Activated T-cell treated with anti-CD3 and anti-CD28 coated beads for 24 hours (primary cell): Measurements from ENCODE around the gene KRT4.
"Not testable (repeated sequence)": the region's sequence is repeated elsewhere in the genome, so short reads cannot be mapped to it uniquely, and the experiment has no call there.

Experiments
- DNase-seq: peaks from one replicate; pipeline ENCODE4 v3.0.0-alpha.2; 2020; ENCODE audit warnings: low read depth

Gene KRT4

DNA sequence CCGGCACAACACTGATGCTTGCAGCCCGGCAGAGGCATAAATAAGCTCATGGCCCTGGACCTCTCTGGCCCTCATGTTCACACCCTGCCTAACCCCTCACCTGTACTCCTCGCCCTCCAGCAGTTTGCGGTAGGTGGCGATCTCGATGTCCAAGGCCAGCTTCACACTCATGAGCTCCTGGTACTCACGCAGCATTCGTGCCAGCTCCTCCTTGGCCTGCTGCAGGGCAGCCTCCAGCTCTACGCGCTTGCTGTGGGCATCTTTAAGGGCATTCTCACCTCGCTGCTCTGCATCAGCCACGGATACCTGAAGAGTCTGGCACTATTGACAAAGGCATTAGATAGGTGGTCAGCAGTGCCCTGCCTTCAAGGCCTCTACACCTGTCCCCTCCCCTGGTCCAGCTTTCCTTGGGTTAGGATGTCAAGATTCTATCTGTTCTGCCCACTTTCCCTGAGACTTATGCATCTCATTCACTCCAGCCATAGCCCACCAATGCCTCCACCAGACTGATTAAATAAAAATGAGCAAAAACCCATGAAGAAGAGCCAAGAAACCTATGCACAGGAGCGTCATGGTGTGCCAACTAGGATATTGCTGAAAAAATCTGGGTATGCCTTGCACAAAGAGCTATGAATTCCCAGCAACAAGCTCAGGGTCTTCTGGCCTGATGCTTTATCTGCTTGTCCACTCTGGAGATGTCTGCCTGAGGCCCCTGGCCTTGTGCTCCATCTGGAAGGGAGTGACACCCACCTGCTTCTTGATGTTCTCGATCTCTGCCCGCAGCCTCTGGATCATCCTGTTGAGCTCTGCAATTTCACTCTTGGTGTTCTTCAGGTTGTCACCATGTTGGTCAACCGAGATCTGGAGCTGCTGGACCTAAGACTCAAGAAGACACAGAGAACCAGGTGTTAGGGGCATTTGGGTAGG is 6.1 kb downstream of the KRT4 start:
- no peak for DNase-seq

DNA sequence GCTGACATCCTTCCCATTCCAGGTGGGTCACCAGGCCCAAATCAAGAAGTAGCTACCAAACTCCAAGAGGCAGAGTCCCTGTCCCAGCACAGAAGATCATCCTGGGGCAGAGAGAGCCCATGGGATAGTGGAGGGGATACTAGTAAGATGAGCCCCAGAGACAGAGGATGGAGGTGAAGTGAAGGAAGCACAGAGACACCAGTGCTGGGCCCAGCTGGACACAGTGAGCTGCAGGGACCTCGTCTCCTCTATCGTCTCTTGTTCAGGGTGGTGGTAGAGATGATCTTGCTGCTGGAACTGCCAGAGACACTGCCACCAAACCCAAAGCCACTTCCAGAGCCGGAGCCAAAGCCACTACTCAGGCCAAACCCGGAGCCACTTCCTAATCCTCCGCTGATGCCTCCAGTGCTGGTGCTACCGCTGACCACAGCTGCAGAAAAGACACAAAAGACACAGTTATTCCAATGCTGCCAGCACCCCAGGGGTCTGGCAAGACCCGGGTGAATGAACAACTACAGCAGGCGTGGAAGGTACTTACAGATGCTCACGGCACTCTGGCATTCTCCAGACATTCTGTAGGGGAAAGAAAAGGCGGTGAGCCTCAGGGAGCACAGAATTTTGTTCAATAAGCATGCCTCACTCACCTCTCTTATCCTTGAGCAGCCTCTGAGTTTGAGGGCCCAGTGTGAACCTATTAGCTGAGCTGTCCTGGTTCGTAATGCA is 6.9 kb downstream of the KRT4 start:
- DNase-seq, result no peak

DNA sequence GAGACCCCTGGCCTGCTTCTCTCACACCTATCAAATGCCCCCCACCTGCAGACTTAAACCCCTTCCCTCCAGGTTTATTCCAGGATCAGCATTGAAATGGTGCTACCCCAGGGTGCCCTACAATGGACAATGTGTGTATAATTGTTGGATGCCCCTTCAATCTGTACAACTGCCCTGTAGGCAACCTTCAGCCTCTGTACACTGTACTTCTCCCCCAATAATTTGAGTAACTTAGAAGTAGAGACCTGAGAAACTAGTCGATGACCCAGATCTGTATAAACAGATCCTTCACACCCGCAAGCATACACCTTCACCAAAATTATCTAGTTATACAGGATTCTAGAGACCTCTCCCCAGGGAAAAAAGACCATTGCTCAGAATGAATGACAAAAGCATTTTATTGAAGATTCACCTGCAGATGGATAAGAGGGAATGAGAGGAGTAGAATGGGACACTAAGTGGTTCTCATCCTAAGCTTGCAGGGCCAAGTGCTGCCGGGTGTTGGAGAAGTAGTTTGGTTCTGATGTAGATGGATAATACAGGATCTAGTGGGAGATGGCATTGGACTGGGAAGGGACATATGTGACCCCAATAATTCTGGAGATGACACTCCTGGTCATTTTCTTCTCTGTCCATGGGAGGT is 7.6 kb downstream of the KRT4 start:
- no peak for DNase-seq

DNA sequence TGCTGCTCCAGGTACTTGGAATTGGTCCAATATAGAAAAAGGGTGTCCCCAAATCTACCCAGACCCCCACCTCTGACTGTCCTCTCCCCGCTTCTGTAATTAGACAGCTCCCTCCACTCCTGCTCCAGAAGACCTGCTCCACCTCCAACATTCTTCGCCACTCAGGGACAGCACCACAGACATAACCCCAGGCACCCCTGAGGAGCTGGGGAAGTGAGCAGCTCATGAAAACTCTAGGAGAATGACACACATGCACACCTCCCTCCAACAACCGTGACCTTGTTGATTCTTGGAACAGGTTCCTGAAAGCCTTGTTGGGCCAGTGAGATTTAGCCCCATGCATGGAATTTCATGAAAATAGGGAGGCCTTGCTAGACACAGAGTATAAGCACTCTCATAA is 8.2 kb downstream of the KRT4 start:
- DNase-seq, result no peak

DNA sequence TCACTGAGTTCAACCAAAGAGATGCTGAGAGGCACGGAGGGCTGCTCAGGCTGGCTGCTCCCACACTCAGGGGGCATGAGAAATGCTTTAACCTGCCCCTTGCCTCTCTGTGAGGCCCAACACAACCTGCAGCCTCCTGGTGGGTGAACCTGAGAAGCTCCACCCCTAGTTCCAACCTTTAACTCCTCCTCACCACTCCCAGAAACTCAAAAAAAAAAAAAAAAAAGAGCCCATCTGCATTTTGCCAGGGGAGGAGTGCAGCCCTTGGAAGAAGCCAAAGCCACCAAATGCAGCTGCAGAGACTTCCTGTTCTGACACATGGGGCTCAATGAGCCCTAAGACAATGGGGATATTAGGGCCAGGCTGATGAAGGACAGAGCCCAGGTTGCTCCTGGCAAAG is 8.9 kb downstream of the KRT4 start:
- no peak for DNase-seq

DNA sequence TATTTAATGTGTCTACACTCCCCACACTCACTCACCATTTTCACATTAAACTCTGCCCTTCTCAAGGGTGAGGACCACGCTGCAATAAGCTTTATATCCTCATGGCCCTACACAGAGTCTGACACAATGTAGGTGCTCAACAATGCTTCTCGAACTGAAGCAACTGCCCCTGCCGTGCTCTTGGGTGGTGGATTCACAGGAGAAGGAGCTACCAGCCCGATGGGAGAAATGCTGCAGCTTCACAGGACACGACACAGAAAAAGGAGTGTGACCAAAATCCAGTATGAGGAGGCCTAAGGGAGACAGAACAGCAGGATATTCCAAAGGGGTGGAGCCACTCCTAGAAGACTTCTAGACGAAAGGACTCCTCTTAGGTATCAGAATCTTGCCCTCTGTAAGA is 11.5 kb downstream of the KRT4 start:
- no peak for DNase-seq

DNA sequence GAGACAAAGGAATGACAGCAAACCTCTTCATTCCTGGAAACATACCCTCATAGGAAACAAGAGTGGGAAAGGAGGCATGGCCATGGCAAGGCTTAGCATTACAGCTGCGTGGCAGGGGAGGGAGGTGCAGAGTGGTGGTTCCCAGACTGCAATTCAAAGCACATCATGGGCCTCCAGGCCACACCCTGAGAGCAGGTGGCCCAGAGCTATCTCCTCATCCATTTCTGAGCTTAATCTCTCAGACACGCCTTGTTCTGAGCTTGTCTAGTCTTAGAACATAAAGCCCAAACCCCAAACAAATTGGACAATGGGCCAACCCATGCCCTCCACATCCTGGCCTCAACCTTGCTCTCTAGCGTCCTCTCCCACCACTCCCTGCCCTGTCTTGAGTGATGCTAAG is 12.1 kb downstream of the KRT4 start:
- DNase-seq, result no peak

DNA sequence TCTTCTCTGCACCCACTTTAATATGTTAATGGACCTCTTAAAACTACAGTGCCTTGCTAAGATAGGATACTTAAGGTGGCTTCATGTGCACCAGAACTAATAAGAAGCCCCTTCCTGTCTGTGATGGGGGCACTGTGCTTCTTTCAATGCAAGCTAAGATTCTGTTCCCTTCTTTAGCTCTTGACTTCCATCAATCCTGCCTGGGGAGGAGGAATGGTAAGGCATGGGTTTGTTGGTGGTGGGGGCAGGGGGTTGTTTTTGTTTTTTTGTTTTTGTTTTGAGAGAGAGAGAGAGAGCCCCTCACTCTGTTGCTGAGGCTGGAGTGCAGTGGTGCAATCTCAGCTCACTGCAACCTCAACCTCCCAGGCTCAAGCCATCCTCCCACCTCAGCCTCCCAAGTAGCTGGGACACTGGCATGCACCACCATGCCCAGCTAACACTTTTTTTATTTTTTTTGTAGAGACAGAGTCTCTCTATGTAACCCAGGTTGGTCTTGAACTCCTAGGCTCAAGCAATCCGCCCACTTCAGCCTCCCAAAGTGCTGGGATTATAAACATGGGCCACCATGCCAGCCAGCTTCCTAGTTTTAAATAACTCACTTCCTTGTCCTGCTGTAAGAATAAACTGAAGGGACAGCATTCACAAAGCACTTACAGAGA is 13.5 kb downstream of the KRT4 start:
- no peak for DNase-seq

DNA sequence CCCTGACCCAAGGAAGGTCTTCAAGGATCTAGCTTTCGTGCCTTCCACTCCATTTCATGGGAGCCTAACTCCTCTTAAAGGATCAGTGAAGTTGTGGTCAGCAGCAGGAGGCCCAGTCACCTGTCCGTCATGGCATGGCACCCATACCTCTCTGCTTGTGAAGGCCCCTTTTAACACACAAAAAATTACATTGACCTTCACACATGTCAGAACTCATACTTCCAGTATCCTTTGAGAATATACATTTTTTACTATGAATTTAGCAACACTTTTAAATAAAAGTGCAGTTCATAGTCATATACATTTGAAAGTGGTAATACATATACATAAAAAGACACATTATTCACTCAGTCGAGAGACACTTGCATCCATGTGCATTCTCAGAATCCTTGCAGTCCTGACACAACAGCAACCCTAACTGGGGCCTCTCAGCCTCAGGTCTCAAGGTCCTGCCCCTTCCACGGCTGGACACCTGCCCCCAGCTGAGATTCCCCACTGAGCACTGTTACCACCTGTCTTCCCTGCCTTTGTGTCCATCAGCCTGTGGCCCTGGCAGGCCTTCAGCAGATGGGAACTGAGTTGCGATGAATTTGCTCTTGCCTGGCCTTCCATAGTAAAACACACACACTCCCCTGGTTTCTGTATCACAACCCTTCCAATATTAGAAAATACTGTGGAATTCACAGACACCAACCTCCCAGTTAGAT is 14.3 kb downstream of the KRT4 start:
- DNase-seq, result no peak

DNA sequence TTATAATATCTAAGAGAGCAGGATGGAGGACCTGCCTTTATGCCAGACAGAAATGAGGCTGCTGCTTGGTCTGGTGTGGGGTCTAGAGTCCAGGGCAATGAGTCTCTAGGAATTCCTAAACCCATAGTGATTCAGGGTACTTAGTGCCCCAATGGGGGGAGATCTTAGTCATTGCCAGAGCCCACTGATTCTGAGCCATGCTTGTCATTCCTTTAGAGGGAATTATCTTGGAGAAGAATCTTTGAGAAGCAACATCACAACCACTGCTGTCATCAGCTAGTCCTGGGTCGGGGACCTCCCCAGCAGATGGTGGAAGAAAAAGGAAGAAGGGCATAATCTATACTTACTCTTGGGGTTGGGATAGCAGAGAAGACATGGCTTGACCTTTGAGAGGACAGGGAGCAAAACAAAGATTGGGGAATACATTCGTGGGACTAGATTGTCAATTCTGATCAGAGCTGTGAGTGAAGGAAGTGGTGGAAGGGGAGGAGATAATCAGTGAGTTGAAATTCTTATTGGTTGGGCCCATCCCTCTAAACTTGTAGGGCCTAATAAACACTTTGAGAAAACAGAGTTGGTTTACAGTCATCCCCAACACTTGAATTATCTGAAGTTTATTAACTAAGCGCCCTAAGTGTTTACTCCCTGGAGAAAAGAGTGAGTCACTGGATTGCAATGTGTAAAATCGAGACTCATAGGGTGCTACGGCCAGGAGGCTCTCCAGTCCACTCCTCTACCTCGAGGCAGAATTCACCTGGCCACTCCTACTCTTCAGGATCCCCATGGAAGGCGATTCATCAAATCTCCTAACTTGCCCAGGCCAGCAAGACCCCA is 15.0 kb downstream of the KRT4 start:
- no peak for DNase-seq

DNA sequence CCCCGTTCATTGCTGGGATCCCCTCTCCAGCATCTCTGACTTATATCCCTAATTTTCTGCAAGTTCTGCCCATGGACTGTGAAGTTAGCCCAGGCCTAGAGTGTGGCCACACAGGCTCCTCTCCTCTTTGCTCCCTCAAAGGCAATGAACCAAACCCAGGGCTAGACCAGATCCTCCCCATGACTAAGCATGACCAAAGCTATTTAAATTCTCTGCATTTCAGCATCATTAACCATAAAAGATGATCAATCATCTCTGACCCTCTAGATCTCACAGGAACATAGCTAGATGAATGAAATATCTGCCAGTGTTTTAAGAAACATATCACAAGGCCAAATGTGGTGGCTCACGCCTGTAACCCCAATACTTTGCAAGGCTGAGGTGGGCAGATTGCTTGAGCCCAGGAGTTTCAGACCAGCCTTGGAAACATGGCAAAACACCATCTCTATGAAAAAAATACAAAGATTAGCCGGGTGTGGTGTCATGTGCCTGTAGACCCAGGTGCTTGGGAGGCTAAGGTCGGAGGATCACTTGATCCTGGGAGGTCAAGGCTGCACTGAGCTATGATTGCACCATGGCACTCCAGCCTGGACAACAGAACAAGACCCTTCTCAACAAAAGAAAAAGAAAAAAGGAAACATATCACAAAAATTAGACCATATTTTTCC is 15.8 kb downstream of the KRT4 start:
- no peak for DNase-seq

DNA sequence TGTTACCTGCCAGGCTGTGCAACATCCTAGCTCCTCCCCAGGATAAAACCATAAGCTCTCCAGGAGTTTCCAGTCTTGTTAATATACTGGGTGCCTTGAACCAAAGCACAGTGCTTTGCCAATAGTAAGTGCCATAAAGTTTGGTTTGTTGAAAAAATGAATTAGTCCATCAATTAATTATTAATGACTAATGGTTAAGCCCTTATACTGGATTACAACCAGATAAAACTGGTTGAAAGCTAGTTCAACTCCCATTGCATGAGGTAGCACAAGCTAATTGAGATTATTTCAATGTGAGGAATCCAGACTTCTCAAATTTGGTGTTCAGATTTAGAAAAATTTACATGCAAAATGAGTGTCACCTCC is 16.4 kb downstream of the KRT4 start:
- no peak for DNase-seq

DNA sequence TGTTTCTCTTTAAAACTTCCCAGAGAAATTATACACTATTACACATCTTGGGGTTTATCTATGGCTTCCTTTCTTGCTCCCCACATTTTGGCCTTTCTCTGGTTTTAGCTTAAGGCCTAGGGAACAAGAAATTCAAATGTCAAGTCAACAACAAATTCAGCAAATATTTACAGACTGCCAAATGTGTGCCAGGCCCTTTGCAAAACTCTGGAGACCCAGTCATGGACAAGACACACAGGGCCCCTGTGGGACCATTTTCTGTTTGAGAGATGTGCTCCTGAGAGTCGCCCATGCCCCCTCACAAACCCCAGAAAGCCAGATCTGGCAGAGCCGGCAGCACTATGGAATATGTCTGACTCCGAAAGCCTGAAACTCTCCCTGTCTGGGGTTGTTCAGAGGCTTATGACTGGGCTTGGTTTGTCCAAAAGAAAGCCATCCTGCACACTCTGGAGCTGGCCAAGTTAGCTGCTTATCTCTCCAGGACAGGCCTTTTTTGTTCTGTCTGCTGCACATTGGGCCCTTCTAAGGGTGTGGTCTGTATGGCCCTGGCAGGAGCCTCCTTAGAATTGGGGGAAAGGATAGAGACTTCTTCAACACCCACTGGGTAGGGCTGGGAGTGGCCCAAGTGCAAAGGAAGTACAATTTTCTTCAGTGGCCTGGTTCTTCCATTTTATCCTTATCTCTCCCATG is 16.9 kb downstream of the KRT4 start:
- no peak for DNase-seq

DNA sequence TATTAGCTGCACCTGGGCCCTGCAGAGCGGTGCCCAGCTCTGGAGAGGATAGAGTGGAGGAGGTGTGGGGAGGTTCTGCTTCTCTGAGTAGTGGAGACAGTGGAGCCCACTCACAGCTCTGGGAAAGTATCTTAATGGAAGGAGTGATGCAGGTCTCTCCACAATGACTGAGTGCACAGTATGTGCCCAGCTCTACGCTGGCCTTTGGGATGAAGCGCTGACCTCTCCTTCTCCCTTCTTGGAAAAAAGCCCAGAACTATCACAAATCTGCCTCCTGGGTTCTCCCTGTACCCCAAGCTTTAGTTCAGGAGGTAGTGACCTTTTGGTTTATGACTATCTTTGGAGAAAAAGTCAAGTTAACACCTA is 17.5 kb downstream of the KRT4 start:
- no peak for DNase-seq

DNA sequence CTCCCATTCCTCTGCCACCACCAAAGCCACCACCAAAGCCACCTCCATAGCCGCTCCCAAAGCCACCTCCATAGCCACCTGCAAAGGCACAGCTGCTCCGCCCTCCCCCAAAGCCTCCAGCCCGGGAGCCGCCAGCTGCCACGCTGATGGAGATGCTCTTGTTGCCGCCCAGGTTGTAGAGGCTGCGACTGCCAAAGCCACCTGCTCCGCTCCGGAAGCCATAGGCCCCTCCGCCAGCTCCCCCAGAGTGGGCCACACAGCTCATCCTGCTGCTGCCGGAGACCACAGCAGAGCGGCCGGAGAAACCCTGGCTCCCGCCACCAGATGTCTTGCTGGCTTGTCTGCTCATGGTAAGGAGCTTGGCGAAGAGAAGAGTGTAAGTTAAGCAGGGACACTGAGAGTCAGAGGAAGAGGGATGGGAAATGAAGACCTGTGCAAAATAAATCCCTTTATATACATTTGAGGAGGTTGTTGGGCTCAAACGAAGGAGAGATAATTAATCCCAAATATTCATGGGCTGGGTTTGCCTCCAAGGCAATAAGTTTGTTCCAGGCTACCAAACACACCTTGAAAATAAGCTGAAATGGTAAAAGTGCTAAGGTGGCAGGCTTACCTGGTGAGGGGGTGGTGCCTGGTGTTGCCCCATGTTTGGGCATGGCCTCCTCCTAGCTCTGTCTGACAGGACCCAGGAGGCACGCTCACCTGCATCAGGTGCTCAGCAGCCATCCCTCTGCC is 18.1 kb downstream of the KRT4 start, which contains the start of gene KRT3:
TSS of gene KRT3 (minus strand) at position 424 of the 735 bp plus-strand sequence. CDS start at position 349, 75 bp downstream.
- no peak for DNase-seq

DNA sequence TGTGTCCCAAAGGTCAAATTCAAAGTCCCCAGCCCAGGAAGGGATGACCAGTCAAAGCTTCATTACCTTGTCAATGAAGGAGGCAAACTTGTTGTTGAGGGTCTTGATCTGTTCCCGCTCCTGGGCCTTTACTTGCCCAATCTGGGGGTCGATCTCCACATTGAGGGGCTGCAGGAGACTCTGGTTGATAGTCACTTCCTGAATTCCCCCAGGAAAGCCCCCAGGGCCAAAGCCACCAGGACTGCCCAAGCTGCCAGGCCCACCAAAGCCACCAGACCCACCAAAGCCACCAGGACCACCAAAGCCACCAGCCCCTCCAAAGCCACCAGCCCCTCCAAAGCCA is 18.6 kb downstream of the KRT4 start:
- not testable (repeated sequence) for DNase-seq

DNA sequence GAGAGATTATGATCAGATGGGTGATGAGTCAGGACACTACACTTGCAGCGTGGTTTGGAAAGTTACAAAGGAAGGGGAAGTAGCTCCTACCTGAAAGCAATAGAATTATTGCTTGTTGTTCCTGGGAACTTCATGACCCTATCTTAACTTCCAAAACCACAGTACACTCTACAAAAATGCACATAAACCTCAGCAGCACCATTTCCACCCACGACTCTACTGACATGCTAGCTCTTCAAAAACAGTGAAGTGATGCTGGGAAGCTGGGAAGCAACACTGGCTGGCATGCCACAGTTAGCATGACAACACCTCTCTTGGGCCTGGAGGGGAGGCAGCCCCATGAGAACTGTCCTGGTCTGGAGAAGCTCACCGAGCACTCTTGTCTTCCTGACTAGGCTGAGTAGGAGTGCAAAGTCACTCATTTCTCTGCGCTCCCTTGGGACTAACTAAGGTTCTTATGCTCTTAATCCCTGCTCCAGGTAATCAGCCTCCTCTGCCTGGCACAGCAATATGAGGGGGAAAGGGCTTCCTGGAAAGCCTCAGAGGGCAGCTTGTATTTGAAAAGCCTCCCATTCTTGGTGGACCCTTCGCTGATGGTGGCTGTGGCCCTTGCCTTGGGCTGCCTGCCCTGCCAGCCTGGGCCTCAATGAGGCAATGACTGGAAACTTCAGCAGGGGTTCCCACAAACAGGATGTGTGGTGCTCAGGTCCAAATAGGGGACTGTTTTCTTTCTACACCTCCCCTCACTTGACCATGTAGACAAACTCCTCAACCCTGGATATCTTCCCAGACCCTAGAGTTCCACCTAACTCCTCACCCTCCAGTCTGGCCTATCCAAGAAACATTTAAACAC is 19.2 kb downstream of the KRT4 start:
- no peak for DNase-seq
